Effector memory CD4-positive, alpha-beta T cell (primary cell): ENCODE measurements around the gene ZNF488.

ENCODE experiments used
- DNase-seq, 3 donors: peaks; one replicate each; pipeline ENCODE4 v3.0.0-alpha.2; 2020
- H3K27ac ChIP-seq: 2 replicates; pipeline ENCODE4 v1.7.0; 2013; ENCODE audit warnings: mild to moderate bottlenecking, low read length, moderate library complexity; ENCODE audit not compliant: insufficient read depth, poor library complexity, severe bottlenecking
- H3K27me3 ChIP-seq: replicated peaks from 2 replicates; pipeline ENCODE4 v1.7.0; 2013; ENCODE audit warnings: mild to moderate bottlenecking, low read length; ENCODE audit not compliant: insufficient read depth, control insufficient read depth, poor library complexity, severe bottlenecking
- H3K36me3 ChIP-seq: 2 replicates; pipeline ENCODE4 v1.7.0; 2013; ENCODE audit warnings: mild to moderate bottlenecking, low read length, moderate library complexity; ENCODE audit not compliant: control insufficient read depth, insufficient read depth
- H3K4me1 ChIP-seq: 2 replicates; pipeline ENCODE4 v1.7.0; 2013; ENCODE audit warnings: low read length, mild to moderate bottlenecking; ENCODE audit not compliant: control insufficient read depth, insufficient read depth, poor library complexity, severe bottlenecking
- H3K4me3 ChIP-seq: 2 replicates; pipeline ENCODE4 v1.7.0; 2013; ENCODE audit warnings: low read length, low read depth, mild to moderate bottlenecking; ENCODE audit not compliant: insufficient read depth, poor library complexity, severe bottlenecking
- H3K9me3 ChIP-seq: 2 replicates; pipeline ENCODE4 v1.7.0; 2013; ENCODE audit warnings: mild to moderate bottlenecking, low read length, moderate library complexity; ENCODE audit not compliant: control insufficient read depth

Gene ZNF488

GRCh38 chr10:47366731-47367460 lies 17.2 kb downstream of the ZNF488 start:
- H3K27me3 ChIP-seq, result no peaks in the 10 kb centered on the region
- H3K4me3 ChIP-seq, result no peak overlapping the region
- no peak overlapping the region for H3K27ac ChIP-seq
- no peak for DNase-seq
- no peaks in the 10 kb centered on the region for H3K9me3 ChIP-seq
- no peaks in the 10 kb centered on the region for H3K4me1 ChIP-seq
- H3K36me3 ChIP-seq, result no peaks in the 10 kb centered on the region

GRCh38 chr10:47366181-47366631 lies 17.9 kb downstream of the ZNF488 start:
- no peaks in the 10 kb centered on the region for H3K27me3 ChIP-seq
- no peak overlapping the region for H3K27ac ChIP-seq
- H3K4me1 ChIP-seq, result no peaks in the 10 kb centered on the region
- H3K36me3 ChIP-seq, result no peaks in the 10 kb centered on the region
- no peaks in the 10 kb centered on the region for H3K9me3 ChIP-seq
- no peak for DNase-seq
- H3K4me3 ChIP-seq, result no peak overlapping the region

- no peak for DNase-seq
- no peaks in the 10 kb centered on the region for H3K9me3 ChIP-seq
- H3K27me3 ChIP-seq, result no peaks in the 10 kb centered on the region
- no peak overlapping the region for H3K27ac ChIP-seq
- no peaks in the 10 kb centered on the region for H3K36me3 ChIP-seq
- no peak overlapping the region for H3K4me3 ChIP-seq
- no peaks in the 10 kb centered on the region for H3K4me1 ChIP-seq
These were observed 18.5 kb downstream of the ZNF488 start for GRCh38 chr10:47365431-47366180.

GRCh38 chr10:47364911-47365310 lies 19.2 kb downstream of the ZNF488 start:
- H3K9me3 ChIP-seq, result no peaks in the 10 kb centered on the region
- H3K4me1 ChIP-seq, result no peaks in the 10 kb centered on the region
- no peak overlapping the region for H3K27ac ChIP-seq
- H3K36me3 ChIP-seq, result no peaks in the 10 kb centered on the region
- H3K27me3 ChIP-seq, result no peaks in the 10 kb centered on the region
- no peak overlapping the region for H3K4me3 ChIP-seq
- DNase-seq, result no peak

- H3K36me3 ChIP-seq, result no peaks in the 10 kb centered on the region
- H3K4me1 ChIP-seq, result no peaks in the 10 kb centered on the region
- H3K9me3 ChIP-seq, result no peaks in the 10 kb centered on the region
These were observed 19.7 kb downstream of the ZNF488 start for GRCh38 chr10:47364366-47364765.

GRCh38 chr10:47363781-47364180 lies 20.3 kb downstream of the ZNF488 start:
- H3K27ac ChIP-seq, result no peak overlapping the region
- no peaks in the 10 kb centered on the region for H3K36me3 ChIP-seq
- H3K9me3 ChIP-seq, result no peaks in the 10 kb centered on the region
- no peak for DNase-seq
- H3K27me3 ChIP-seq, result no peaks in the 10 kb centered on the region
- H3K4me1 ChIP-seq, result no peaks in the 10 kb centered on the region
- H3K4me3 ChIP-seq, result no peak overlapping the region

More at GRCh38 chr10:47364366-47364765, 19.7 kb downstream of the ZNF488 start:
- H3K4me3 ChIP-seq, result no peak overlapping the region
- no peak overlapping the region for H3K27ac ChIP-seq
- DNase-seq, result no peak
- no peaks in the 10 kb centered on the region for H3K27me3 ChIP-seq

GRCh38 chr10:47362199-47362598 lies 21.9 kb downstream of the ZNF488 start:
- H3K4me1 ChIP-seq, result no peaks in the 10 kb centered on the region
- no peaks in the 10 kb centered on the region for H3K36me3 ChIP-seq
- no peak for DNase-seq
- H3K27ac ChIP-seq, result no peak overlapping the region
- H3K27me3 ChIP-seq, result no peaks in the 10 kb centered on the region
- no peak overlapping the region for H3K4me3 ChIP-seq
- no peaks in the 10 kb centered on the region for H3K9me3 ChIP-seq

- DNase-seq, result no peak
- Histone ChIP-seq H3K27me3 (no peaks in the 10 kb centered on the region), H3K4me3 (no peak overlapping the region), H3K27ac (no peak overlapping the region), H3K9me3 (no peaks in the 10 kb centered on the region), H3K36me3 (no peaks in the 10 kb centered on the region), H3K4me1 (no peaks in the 10 kb centered on the region)
These were observed 22.8 kb downstream of the ZNF488 start for GRCh38 chr10:47361293-47361692.

- Histone ChIP-seq H3K36me3 (no peaks in the 10 kb centered on the region), H3K4me3 (no peak overlapping the region), H3K27ac (no peak overlapping the region), H3K4me1 (no peaks in the 10 kb centered on the region), H3K27me3 (no peaks in the 10 kb centered on the region), H3K9me3 (no peaks in the 10 kb centered on the region)
- no peak for DNase-seq
These were observed 23.6 kb downstream of the ZNF488 start for GRCh38 chr10:47360419-47361040.
